Measurements from ENCODE around the gene C11orf91. TPM values are rescaled to one million over a fixed set of nuclear protein-coding genes. Genes with fewer than 3 reads are reported as not detected.

Gene C11orf91
- total RNA-seq, 1 experiment from 2014 or later: not detected

- H3K27me3 ChIP-seq (replicated peaks; ENCODE audit: insufficient read depth, low read depth, low read length, poor library complexity): no peaks in the 10 kb centered on the region
- no peak overlapping the region for H3K4me3 ChIP-seq (ENCODE audit: low read depth, low read length, poor library complexity, severe bottlenecking)
- no peak for DNase-seq (ENCODE audit: low spot score)
- H3K9me3 ChIP-seq (ENCODE audit: low read depth, low read length, poor library complexity, severe bottlenecking): no peaks in the 10 kb centered on the region
- ChIA-PET CTCF (no interaction called here), POLR2A (ENCODE audit: low non-redundant PET) (no interaction called here)
- TF ChIP-seq CTCF (conservative IDR thresholded peaks at IDR 0.05; ENCODE audit: low read depth, low read length): no peak
- no peak for TF ChIP-seq EZH2 (IDR thresholded peaks at IDR 0.05; ENCODE audit: borderline replicate concordance, low read depth, low read length, poor library complexity, severe bottlenecking)
- no peak overlapping the region for H3K27ac ChIP-seq (ENCODE audit: low read depth, low read length, poor library complexity, severe bottlenecking)
- no peaks in the 10 kb centered on the region for H3K36me3 ChIP-seq (ENCODE audit: insufficient read depth, low read length, poor library complexity, severe bottlenecking)
- peaks cover 4% of the 10 kb centered on the region for H3K4me1 ChIP-seq (ENCODE audit: insufficient read depth, low read length, poor library complexity, severe bottlenecking)
- no TSS peak for BruUV-seq (replicated peaks)
- intact Hi-C loops (cut with micrococcal nuclease; ENCODE audit: unreplicated experiment): no loop called here
These were observed 47.7 kb downstream of the C11orf91 start for GRCh38 chr11:33652930-33653329.

- no peak for DNase-seq (ENCODE audit: low spot score)
- BruUV-seq (replicated peaks): no TSS peak
- Histone ChIP-seq H3K9me3 (ENCODE audit: low read depth, low read length, poor library complexity, severe bottlenecking) (no peaks in the 10 kb centered on the region), H3K4me1 (ENCODE audit: insufficient read depth, low read length, poor library complexity, severe bottlenecking) (no peaks in the 10 kb centered on the region), H3K27me3 (replicated peaks; ENCODE audit: insufficient read depth, low read depth, low read length, poor library complexity) (no peaks in the 10 kb centered on the region), H3K4me3 (ENCODE audit: low read depth, low read length, poor library complexity, severe bottlenecking) (no peak overlapping the region), H3K27ac (ENCODE audit: low read depth, low read length, poor library complexity, severe bottlenecking) (no peak overlapping the region), H3K36me3 (ENCODE audit: insufficient read depth, low read length, poor library complexity, severe bottlenecking) (no peaks in the 10 kb centered on the region)
- intact Hi-C loops (cut with micrococcal nuclease; ENCODE audit: unreplicated experiment): no loop called here
- POLR2A ChIA-PET (ENCODE audit: low non-redundant PET): no interaction called here
- TF ChIP-seq EZH2 (IDR thresholded peaks at IDR 0.05; ENCODE audit: borderline replicate concordance, low read depth, low read length, poor library complexity, severe bottlenecking) (no peak), CTCF (conservative IDR thresholded peaks at IDR 0.05; ENCODE audit: low read depth, low read length) (no peak)
- CTCF ChIA-PET: no interaction called here
These were observed 48.2 kb downstream of the C11orf91 start for GRCh38 chr11:33652431-33652830.

- Histone ChIP-seq H3K4me1 (ENCODE audit: insufficient read depth, low read length, poor library complexity, severe bottlenecking) (no peaks in the 10 kb centered on the region), H3K36me3 (ENCODE audit: insufficient read depth, low read length, poor library complexity, severe bottlenecking) (no peaks in the 10 kb centered on the region), H3K27ac (ENCODE audit: low read depth, low read length, poor library complexity, severe bottlenecking) (no peak overlapping the region), H3K9me3 (ENCODE audit: low read depth, low read length, poor library complexity, severe bottlenecking) (no peaks in the 10 kb centered on the region), H3K27me3 (replicated peaks; ENCODE audit: insufficient read depth, low read depth, low read length, poor library complexity) (no peaks in the 10 kb centered on the region), H3K4me3 (ENCODE audit: low read depth, low read length, poor library complexity, severe bottlenecking) (no peak overlapping the region)
- intact Hi-C loops (cut with micrococcal nuclease; ENCODE audit: unreplicated experiment): no loop called here
- no TSS peak for BruUV-seq (replicated peaks)
- DNase-seq (ENCODE audit: low spot score): no peak
- POLR2A ChIA-PET (ENCODE audit: low non-redundant PET): interaction anchor here (0.5 kb wide), 1 partner anchor 569 kb away, joined by 9 read pairs; no protein-coding TSS in a partner anchor
- CTCF ChIA-PET: no interaction called here
- no peak for TF ChIP-seq EZH2 (IDR thresholded peaks at IDR 0.05; ENCODE audit: borderline replicate concordance, low read depth, low read length, poor library complexity, severe bottlenecking)
- no peak for TF ChIP-seq CTCF (conservative IDR thresholded peaks at IDR 0.05; ENCODE audit: low read depth, low read length)
These were observed 48.6 kb downstream of the C11orf91 start for GRCh38 chr11:33651990-33652389.
